Measurements from ENCODE around the gene L3MBTL4. TPM values are rescaled to one million over a fixed set of nuclear protein-coding genes. Genes with fewer than 3 reads are reported as not detected.

L3MBTL4 gene
- total RNA-seq, 6 experiments from 2014 or later = not detected

DNA sequence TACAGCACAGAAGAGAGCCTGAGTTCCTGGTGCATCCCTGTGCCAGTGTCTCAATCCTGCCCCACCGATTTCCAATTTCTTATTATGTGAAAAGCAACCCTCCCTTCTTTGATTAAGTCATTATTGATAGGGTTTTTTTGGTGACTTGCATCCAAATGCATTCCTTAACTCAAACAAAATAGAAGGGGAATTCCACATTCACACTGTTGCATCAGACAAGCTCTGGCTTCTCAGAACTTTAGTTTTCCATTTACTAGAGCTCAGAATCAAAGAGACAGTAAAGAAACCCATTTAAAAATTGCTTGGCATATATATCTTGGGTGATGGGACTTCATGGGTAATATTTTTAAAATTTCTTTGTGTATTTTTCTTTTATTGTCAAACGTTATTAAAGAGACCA lies 505.6 kb downstream of the L3MBTL4 start:
- peaks cover 39% of the 10 kb centered on the region for H3K9me3 Mint-ChIP-seq
- DNase-seq = no peak
- no peak overlapping the region for H3K4me3 Mint-ChIP-seq
- H3K4me1 Mint-ChIP-seq (ENCODE audit: low read depth) = no peaks in the 10 kb centered on the region
- peaks cover 2% of the 10 kb centered on the region for H3K27me3 Mint-ChIP-seq (ENCODE audit: insufficient read depth)
- no peaks in the 10 kb centered on the region for H3K36me3 Mint-ChIP-seq (ENCODE audit: low read depth)
- H3K27ac Mint-ChIP-seq = no peak overlapping the region
- TF ChIP-seq, protein P1, sequence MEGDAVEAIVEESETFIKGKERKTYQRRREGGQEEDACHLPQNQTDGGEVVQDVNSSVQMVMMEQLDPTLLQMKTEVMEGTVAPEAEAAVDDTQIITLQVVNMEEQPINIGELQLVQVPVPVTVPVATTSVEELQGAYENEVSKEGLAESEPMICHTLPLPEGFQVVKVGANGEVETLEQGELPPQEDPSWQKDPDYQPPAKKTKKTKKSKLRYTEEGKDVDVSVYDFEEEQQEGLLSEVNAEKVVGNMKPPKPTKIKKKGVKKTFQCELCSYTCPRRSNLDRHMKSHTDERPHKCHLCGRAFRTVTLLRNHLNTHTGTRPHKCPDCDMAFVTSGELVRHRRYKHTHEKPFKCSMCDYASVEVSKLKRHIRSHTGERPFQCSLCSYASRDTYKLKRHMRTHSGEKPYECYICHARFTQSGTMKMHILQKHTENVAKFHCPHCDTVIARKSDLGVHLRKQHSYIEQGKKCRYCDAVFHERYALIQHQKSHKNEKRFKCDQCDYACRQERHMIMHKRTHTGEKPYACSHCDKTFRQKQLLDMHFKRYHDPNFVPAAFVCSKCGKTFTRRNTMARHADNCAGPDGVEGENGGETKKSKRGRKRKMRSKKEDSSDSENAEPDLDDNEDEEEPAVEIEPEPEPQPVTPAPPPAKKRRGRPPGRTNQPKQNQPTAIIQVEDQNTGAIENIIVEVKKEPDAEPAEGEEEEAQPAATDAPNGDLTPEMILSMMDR (IDR thresholded peaks at IDR 0.05) = no peak

Small RNA genes lying within 50 kb of the gene (microRNA-seq; reads per million reads assigned to microRNA genes)
- not detected for gene MIR4317
